GM23248 (cell line): Measurements from ENCODE around the gene UNC5C. TPM values are rescaled to one million over a fixed set of nuclear protein-coding genes. Genes with fewer than 3 reads are reported as not detected.

Source experiments
- DNase-seq: peaks from one replicate; pipeline ENCODE4 v3.0.0-alpha.2; 2015
- H2AFZ ChIP-seq: fragments of 200-600 bp; sonication (generic); 2 replicates; pipeline ENCODE4 v1.6.1; 2016; ENCODE audit warnings: antibody characterized with exemption
- H3F3A ChIP-seq: fragments of 200-600 bp; sonication (generic); 2 replicates; pipeline ENCODE4 v1.6.1; 2016; ENCODE audit warnings: mild to moderate bottlenecking, antibody characterized with exemption, mixed run types; ENCODE audit not compliant: insufficient read depth
- H3K27ac ChIP-seq: fragments of 200-600 bp; sonication (generic); 2 replicates; pipeline ENCODE4 v1.5.1; 2016; ENCODE audit warnings: mild to moderate bottlenecking
- H3K27me3 ChIP-seq: fragments of 200-600 bp; sonication (generic); replicated peaks from 2 replicates; pipeline ENCODE4 v1.6.1; 2016; ENCODE audit warnings: mild to moderate bottlenecking; ENCODE audit not compliant: insufficient read depth
- H3K36me3 ChIP-seq: fragments of 200-600 bp; sonication (generic); 2 replicates; pipeline ENCODE4 v1.6.1; 2016; ENCODE audit warnings: low read depth, mild to moderate bottlenecking
- H3K4me1 ChIP-seq: fragments of 200-600 bp; sonication (generic); 2 replicates; pipeline ENCODE4 v1.6.1; 2016; ENCODE audit warnings: mild to moderate bottlenecking; ENCODE audit not compliant: insufficient read depth
- H3K4me2 ChIP-seq: fragments of 200-600 bp; sonication (generic); one replicate; pipeline ENCODE4 v1.6.1; 2016; ENCODE audit warnings: mild to moderate bottlenecking; ENCODE audit not compliant: unreplicated experiment
- H3K4me3 ChIP-seq: fragments of 200-600 bp; sonication (generic); 2 replicates; pipeline ENCODE4 v1.5.1; 2016; ENCODE audit warnings: mild to moderate bottlenecking
- H3K79me2 ChIP-seq: fragments of 200-600 bp; sonication (generic); 2 replicates; pipeline ENCODE4 v1.6.1; 2016; ENCODE audit warnings: mild to moderate bottlenecking; ENCODE audit not compliant: insufficient read depth
- H3K9ac ChIP-seq: fragments of 200-600 bp; sonication (generic); 2 replicates; pipeline ENCODE4 v1.6.1; 2016; ENCODE audit warnings: mild to moderate bottlenecking
- H3K9me2 ChIP-seq: fragments of 200-600 bp; sonication (generic); 2 replicates; pipeline ENCODE4 v1.6.1; 2016; ENCODE audit warnings: mixed run types, mild to moderate bottlenecking, moderate library complexity; ENCODE audit not compliant: insufficient read depth
- H3K9me3 ChIP-seq: fragments of 200-600 bp; sonication (generic); one replicate; pipeline ENCODE4 v1.6.1; 2017; ENCODE audit warnings: low read depth
- H4K20me1 ChIP-seq: fragments of 200-600 bp; sonication (generic); 2 replicates; pipeline ENCODE4 v1.6.0; 2016; ENCODE audit not compliant: insufficient read depth
- EZH2 ChIP-seq: fragments of 200-600 bp; sonication (generic); IDR thresholded peaks from 2 replicates; pipeline ENCODE4 v1.6.1; 2018; ENCODE audit warnings: antibody characterized with exemption, mild to moderate bottlenecking; ENCODE audit not compliant: insufficient read depth, poor library complexity, severe bottlenecking
- EZH2phosphoT487 ChIP-seq: fragments of 200-600 bp; sonication (generic); IDR thresholded peaks from 2 replicates; pipeline ENCODE4 v1.6.1; 2018; ENCODE audit warnings: antibody characterized with exemption, moderate library complexity, mild to moderate bottlenecking, low read depth; ENCODE audit not compliant: insufficient read depth
- WGBS, 2 experiments: methylation state at CpG; one replicate each; pipeline ENCODE4 v1.1.6; 2015 to 2017; ENCODE audit warnings: low lambda C conversion rate in 2 of 2, low coverage in 1 of 2; ENCODE audit errors: missing lambda C conversion rate in 2 of 2; 5-methylcytosine and 5-hydroxymethylcytosine counted together
- in situ Hi-C: fragments of 300-500 bp; cut with MboI; formaldehyde crosslinking; loops from 2 replicates; pipeline ENCODE4 v1.15.0; 2020
- polyA plus RNA-seq: library from polyadenylated mRNA; unstranded; fragments of >200 nt; fragmentation: Nextera tagmentation; extraction: Ambion mirVana; gene quantifications from 2 replicates; pipeline ENCODE4 v1.2.1, GENCODE V29; 2016
- total RNA-seq: library from RNA; depleted of rRNA; stranded (reverse); fragments of >200 nt; shearing (Covaris generic); gene quantifications from 2 replicates; pipeline ENCODE4 v1.2.3, GENCODE V29; 2014; rRNA removed

UNC5C gene
- total RNA-seq (not detected in 2 replicates), polyA plus RNA-seq (not detected in 2 replicates)

DNA sequence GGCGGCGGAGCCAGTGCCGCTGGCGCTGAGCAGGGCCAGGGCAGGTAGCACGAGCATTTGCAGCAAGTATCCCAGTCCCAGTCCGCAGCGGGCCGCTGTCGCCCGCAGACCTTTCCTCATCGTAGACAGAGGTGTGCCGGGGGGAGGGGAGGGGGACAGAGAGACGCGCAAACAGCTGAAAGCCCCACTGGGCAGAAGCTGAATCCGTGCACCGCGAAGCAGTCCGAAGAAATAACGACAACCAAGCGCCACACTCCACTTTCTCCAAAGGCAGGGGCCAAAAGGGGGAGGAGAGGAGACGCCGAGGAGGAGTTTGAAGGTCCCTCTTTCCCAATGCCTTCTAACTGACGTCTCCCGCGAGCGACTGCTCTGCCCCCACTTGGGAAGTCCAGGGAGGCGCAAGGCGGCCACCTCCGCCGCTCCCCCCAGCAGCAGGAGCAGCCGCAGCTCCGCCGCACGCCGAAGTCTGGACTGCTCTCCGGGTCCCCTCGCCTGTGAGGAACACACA, at the start of gene UNC5C:
Gene UNC5C (minus strand): TSS at position 236 of the 508 bp plus-strand sequence.
- Histone ChIP-seq H3K36me3 (no peaks in the 10 kb centered on the region), H3K27me3 (peaks cover 50% of the 10 kb centered on the region), H2AFZ (peak within 1 kb of the TSS; percentile 41; the same call in 1 of the 2 replicates), H3K79me2 (no peaks in the 10 kb centered on the region), H3K9ac (no peak within 1 kb of the TSS), H4K20me1 (no peaks in the 10 kb centered on the region), H3K9me3 (no peaks in the 10 kb centered on the region), H3K9me2 (no peaks in the 10 kb centered on the region), H3K4me3 (peak within 1 kb of the TSS; percentile 61), H3K4me1 (no peaks in the 10 kb centered on the region), H3K4me2 (peak within 1 kb of the TSS; percentile 53), H3F3A (no peaks in the 10 kb centered on the region), H3K27ac (no peak within 1 kb of the TSS)
- 3% methylated on average over 33 to 37 of the region's 37 CpGs for WGBS, 2 experiments
- TF ChIP-seq EZH2 (no peak), EZH2phosphoT487 (no peak)
- peak; percentile 16 for DNase-seq
- in situ Hi-C loops = no loop called here

DNA sequence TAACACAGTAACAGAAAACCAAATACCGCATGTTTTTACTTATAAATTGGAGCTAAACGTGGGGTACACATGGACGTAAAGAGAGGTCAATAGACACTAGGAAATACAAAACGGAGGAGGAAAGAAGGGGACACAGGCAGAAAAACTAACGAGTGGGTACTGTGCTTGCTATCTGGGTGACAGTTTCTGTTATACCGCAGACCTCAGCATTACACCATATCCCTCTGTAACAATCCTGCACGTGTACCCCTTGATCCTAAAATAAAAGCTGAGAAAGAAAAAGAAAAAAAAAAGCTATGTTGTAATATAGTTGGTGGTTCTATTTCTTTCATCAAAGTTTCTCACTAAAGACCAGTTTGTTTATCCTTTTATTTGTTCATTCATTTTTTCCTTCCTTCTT, 47.9 kb upstream of the UNC5C start:
- Histone ChIP-seq H4K20me1 (no peaks in the 10 kb centered on the region), H3K9ac (no peak overlapping the region), H3K27me3 (no peaks in the 10 kb centered on the region), H3K36me3 (no peaks in the 10 kb centered on the region), H3K4me3 (no peak overlapping the region), H3K4me1 (no peaks in the 10 kb centered on the region), H3K27ac (no peak overlapping the region), H3F3A (no peaks in the 10 kb centered on the region), H3K4me2 (no peak overlapping the region), H3K9me2 (no peaks in the 10 kb centered on the region), H2AFZ (no peak overlapping the region), H3K9me3 (no peaks in the 10 kb centered on the region), H3K79me2 (no peaks in the 10 kb centered on the region)
- in situ Hi-C loops = no loop called here
- no peak for DNase-seq
- WGBS, 2 experiments = 21 to 28% methylated on average over 7 of the region's 7 CpGs
- TF ChIP-seq EZH2 (no peak), EZH2phosphoT487 (no peak)

- Histone ChIP-seq H3K9ac (no peak overlapping the region), H3K36me3 (no peaks in the 10 kb centered on the region), H3K4me2 (no peak overlapping the region), H2AFZ (no peak overlapping the region), H3K9me3 (no peaks in the 10 kb centered on the region), H3K4me3 (no peak overlapping the region), H3K27ac (no peak overlapping the region), H3F3A (no peaks in the 10 kb centered on the region), H3K9me2 (no peaks in the 10 kb centered on the region), H4K20me1 (no peaks in the 10 kb centered on the region), H3K4me1 (no peaks in the 10 kb centered on the region), H3K27me3 (no peaks in the 10 kb centered on the region), H3K79me2 (no peaks in the 10 kb centered on the region)
- no peak for TF ChIP-seq EZH2phosphoT487
- DNase-seq = no peak
- in situ Hi-C loops = no loop called here
- WGBS, 2 experiments = 31 to 33% methylated on average over 1 of the region's 1 CpG
Observed at GRCh38 chr4:95594629-95595028, 45.9 kb upstream of the UNC5C start.

- H3K4me2 ChIP-seq = no peak overlapping the region
- H3K36me3 ChIP-seq = no peaks in the 10 kb centered on the region
- DNase-seq = no peak
- H2AFZ ChIP-seq = no peak overlapping the region
- TF ChIP-seq EZH2phosphoT487 (no peak), EZH2 (no peak)
- no peaks in the 10 kb centered on the region for H3F3A ChIP-seq
- H4K20me1 ChIP-seq = no peaks in the 10 kb centered on the region
- no peaks in the 10 kb centered on the region for H3K27me3 ChIP-seq
- H3K27ac ChIP-seq = no peak overlapping the region
- no peaks in the 10 kb centered on the region for H3K79me2 ChIP-seq
- 40 to 43% methylated on average over 1 of the region's 1 CpG for WGBS, 2 experiments
- H3K9ac ChIP-seq = no peak overlapping the region
- no peak overlapping the region for H3K4me3 ChIP-seq
- no peaks in the 10 kb centered on the region for H3K4me1 ChIP-seq
- H3K9me3 ChIP-seq = no peaks in the 10 kb centered on the region
- in situ Hi-C loops = no loop called here
- H3K9me2 ChIP-seq = no peaks in the 10 kb centered on the region
Observed at GRCh38 chr4:95594013-95594412, 45.2 kb upstream of the UNC5C start.

DNA sequence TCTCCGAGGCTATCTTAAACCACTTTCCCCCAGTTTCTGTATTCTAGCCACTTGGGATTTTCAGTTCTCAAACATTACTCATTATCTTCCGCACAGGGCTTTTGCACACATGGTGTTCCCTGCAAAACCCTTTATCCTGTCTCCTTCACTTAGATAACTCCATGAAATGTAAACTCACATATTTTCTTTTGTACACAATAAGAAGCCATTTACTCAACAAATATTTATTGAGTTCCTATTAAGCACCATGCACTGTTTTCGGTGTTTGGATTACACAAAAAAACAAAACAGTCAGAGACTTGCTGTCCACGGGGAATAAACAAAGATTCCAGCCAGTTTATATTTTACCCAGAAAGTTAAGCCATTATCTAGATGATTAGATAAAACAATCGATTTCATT, 42.5 kb upstream of the UNC5C start:
- Histone ChIP-seq H3K9ac (no peak overlapping the region), H3K36me3 (no peaks in the 10 kb centered on the region), H3K4me2 (no peak overlapping the region), H3K79me2 (no peaks in the 10 kb centered on the region), H3K4me3 (no peak overlapping the region), H4K20me1 (no peaks in the 10 kb centered on the region), H3K9me2 (no peaks in the 10 kb centered on the region; the same call in 1 of the 2 replicates), H3F3A (no peaks in the 10 kb centered on the region), H3K9me3 (no peaks in the 10 kb centered on the region), H3K27me3 (no peaks in the 10 kb centered on the region), H2AFZ (no peak overlapping the region), H3K4me1 (no peaks in the 10 kb centered on the region), H3K27ac (no peak overlapping the region)
- TF ChIP-seq EZH2phosphoT487 (no peak), EZH2 (no peak)
- 38 to 42% methylated on average over 5 of the region's 5 CpGs for WGBS, 2 experiments
- in situ Hi-C loops = no loop called here
- DNase-seq = no peak
